Suppressor macrophage treated with lipopolysaccharide for 1 hour (primary cell): ENCODE results near the gene SMAP1.

Experiments
- DNase-seq, 3 donors: peaks; one replicate each; pipeline ENCODE4 v3.0.0-alpha.2; 2020 to 2022

The SMAP1 gene

DNA sequence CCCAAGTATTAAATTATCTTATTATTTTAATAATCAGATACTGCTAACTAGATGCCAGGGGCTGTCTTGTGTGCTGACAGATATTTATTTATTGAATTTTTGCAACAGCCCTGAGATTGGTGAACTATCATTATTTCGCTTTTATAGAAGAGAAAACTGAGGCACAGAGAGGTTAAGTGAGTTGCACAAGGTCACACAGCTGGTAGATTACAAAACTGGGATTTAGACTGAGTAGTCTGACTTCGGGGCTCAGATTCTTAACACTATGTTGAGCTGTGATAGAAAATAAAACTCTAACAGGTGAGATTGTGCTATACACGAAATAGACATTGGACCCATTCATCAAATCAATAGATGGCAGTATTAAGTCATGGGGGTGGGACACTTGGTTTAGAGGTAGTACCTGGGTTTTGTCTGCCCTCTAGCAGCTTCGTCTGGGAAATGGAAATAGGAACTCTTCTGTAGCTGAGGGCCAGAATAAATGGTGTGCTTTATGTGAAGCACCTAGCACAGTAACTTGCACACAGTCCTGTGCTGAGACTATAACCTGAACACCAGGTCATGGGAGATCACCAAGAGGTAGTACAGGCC lies 175.7 kb downstream of the SMAP1 start:
- no peak for DNase-seq

DNA sequence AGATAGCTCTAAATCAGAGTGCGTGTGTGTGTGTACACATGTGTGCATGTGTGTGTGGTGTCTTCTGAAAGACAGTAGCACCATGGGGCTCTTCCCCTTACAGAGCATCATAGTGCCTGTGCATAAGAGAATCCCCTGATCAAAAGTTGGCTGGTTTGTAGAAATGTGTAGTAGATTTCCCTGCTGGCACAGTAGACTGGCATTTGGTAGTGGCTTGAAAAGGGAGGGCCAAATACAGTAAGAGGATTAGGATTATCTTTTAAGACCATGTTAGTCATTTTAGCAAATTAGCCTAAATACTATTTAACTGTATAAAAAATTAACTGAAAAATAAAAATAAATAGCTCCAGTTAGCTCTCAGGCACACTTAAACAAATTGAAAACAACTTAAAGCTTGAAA lies 176.6 kb downstream of the SMAP1 start:
- no peak for DNase-seq

DNA sequence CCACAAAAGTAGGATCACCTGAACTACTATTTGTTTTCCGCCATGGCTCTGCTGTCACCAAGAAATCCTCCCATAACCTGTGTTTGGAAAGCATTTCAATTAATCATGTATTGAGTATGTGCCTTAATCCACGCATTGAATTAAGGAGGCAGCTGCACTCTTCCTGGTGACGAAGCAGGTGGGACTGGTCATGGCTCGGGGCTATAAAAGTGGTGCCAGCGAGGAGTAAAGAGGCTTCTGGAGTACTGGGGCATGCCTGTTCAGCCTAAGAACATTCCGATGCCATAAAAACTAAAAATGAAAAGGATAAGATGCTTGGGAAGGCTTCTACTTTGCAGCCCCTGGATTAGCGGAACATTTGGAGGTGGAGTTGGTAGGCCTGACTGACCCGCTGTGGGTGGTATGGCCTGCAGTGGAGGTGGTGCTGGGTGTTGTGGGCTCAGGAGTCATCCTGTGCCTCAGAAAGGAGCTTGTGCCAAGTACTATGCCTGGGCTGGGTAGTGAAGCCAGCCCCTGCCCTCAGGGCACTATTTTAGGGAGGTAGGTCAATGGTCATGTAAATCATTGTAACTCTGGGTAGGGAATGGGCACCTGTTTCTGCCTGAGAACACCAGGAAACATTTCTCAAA lies 178.6 kb downstream of the SMAP1 start:
- no peak for DNase-seq

DNA sequence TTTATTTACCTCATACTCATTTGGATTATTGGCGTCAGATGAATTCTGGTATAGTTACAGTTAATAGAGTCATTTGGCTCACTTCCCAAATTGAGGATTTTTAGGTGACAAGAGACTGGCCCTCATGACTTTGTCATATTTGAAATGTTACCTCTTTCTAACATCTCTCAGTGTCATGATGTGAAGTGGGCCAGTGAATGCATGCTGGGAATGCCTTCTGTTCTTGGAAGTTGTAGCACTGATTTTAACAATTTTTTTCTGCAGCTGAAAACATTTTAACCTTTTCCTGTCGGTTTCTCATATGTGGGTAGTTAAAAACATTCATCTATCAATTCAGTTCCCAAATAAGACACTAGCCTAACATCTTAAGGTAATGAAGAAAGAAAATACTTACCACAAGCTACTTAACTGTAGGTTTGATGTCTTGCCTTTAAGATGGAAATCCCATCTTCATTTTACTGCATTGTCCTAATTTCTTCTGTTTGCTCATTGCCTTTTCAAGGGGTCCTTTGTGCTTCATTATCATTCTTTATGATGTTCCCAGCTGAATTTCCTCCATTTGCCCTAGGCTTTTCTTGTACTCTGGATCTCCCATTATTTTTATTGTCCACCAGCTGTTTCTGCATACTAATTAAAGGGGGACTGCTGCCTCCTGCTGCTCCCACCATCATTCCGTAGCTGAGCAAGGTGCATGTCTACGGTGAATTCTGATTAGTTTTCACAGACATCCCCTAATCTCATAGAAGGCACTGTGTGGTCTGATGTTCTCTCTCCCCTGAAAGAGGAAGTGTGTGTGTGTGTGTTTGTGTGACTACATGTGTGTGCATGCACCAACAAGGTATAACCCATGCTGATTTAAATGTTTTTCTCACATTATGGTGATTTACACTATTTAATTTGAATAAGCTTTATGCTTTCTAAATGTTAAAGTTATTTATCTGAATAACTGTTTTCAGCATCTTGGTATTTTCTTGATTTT lies 179.7 kb downstream of the SMAP1 start:
- DNase-seq: no peak

DNA sequence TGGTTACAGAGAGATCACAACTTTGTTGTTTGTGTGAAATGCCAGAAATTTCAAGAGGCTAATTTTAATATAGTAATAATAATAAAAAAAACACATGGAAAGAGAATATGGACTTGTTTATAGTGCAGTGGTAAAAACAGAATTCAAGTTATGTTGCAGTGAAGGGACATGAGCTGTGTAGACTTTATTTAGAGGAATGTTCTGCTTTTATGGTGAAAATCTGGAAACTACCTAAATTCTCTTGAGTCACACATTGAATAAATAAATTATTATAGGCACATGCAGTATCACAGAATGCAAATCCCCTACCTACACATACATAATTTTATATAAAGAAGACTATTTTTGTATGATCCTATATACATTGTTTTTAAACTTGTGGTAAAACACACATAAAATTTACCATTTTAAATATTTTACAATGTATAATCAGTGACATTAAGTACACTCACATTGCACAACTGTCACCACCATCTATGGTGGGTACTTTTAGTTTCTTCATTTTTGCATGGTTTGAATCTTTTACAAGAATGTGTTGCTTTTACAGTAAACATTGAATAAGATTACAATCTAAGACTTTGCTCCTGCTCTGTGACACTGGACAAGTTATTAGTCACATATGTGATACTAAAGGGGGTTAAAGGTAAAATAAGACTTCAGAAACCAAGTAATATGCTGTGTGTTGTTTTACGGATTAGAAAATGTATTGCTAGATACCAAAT lies 181.8 kb downstream of the SMAP1 start:
- peak; percentile 26 to 75 (median 74) for DNase-seq

DNA sequence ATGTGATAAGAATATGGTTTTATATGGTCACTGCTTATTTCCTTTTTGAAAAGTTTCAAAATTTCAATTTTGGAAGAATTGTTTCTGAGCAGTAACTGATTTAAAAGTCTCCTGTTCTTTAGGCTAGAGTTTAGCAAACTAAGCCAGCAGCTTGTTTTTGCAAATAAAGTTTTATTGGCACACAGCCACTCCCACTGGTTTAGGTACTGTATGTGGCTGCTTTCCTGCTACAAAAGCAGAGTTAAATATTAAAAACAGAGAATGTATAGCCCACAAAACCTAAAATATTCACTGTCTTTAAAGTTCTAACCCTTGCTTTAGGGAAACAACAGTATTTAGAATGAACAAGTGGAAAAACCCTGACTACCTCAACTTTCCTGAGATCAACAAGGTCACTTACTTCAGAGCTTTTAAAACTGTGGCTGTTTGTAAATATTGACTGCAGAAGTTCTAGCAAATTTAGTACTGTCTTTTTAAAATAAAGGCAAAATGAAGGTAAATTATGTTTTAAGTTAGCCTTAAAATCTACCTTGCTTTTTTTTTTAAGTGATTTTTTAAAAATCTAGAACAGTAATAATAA lies 185.1 kb downstream of the SMAP1 start:
- DNase-seq: no peak

DNA sequence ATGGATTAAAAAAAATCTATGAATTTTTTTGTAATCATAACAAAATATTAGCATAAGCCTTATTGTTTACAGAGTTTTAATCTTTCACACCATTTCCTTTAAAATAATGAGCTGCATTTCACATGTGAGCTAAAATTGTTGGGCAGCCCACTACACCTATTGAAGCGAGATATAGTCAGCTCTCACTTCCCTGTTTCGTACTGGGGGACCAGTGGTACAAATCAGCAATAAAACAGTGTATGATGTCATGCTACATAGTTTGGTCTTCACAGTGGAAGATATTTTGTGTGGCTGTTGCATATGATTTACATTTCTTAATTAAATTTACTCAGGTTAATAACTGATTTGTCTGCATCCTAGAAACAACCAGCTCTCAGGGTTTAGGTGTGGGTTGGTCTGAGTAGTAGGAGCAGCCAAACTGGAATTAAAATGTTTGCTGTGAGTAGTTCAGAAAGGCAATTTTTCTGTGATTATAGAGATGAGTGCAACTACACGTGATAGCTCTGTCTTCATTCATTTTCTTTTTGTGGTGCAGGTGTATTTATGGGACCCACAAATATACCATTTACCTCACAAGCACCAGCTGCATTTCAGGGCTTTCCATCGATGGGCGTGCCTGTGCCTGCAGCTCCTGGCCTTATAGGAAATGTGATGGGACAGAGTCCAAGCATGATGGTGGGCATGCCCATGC lies 189.8 kb downstream of the SMAP1 start:
- no peak for DNase-seq

DNA sequence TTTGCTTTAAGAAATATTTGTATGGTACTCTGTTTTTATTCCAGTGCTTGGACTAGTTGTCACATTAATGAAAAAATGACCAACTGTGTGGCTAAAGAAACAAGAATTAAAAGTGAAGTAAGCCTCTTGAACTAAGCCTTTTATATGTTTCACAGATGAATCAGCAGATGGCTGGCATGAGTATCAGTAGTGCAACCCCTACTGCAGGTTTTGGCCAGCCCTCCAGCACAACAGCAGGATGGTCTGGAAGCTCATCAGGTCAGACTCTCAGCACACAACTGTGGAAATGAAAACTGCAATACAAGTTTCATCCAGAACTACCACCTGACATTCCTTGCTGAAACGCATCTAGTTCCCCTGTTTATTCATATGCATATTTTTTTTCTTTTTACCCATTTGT lies 192.4 kb downstream of the SMAP1 start:
- no peak for DNase-seq

DNA sequence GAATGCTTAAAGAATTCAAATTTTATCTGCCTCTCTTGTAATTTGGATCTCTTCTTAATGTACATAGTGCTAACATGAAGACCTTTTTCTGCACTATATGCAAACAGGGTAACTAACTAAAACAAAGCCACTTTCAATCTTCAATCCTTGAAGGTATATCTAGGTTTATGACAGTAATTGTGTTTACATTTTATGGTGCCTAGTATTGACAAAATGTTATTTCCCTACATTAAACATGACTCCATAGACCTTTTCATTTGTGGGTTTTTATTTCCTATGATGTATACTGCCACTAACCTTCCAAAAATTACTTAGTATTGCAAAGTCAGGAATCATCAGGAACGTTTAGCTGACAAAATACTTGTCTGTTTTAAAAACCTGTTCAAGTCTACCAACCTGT lies 193.2 kb downstream of the SMAP1 start:
- no peak for DNase-seq

DNA sequence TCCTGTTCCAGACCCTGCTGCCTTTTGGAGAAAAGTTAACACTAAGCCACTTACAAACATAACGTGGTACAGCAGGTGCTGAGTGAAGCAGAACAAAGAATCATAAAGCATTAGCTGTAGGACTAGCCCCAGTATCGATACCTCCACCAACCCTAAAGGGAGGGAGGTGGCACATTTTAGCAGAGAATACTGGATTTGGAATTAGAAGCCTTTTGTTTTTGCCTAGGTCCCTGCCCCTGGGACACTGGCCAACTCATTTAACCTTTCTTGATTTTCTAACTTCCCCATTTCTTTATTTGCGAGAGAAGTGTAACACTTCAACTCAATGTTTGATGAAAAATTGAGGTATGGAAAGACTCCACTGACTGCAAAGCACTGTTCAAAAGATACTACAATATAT lies 195.7 kb downstream of the SMAP1 start:
- DNase-seq: no peak

DNA sequence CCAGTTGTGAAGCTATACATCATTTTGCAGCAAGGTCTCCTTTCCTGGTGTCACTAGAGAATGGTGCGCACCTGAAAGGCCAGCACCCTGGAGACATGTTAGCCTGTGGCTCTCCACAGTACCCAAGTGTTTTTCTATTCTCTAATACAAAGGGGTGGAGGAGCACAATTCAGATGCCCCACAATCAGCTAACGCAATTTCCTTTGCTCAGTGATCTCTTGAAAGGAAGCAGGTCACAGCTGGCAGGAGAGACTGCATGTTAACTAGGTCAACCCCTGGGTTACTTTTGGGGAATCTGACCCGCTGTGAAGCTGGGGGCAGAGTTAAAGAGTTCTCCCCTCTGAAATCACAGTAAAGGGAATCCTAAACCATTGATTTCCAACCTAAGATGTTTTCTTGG lies 196.7 kb downstream of the SMAP1 start:
- no peak for DNase-seq

DNA sequence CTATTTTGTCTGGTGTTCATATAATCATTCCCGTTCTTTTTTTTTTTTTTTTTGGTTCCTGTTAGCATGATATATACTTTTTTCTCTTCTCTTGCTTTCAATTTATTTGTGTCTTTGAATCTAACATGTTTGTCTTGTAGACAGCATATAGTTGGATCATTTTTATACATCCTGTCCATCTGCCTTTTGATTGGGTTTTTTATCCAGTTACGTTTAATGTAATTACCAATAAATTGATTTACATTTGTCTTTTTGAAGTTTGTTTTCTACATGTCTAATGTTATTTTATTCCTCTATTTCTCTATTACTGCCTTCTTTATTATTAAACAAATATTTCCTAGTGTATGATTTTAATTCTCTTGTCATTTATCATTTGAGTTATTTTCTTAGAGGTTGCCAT lies 204.8 kb downstream of the SMAP1 start:
- no peak for DNase-seq

DNA sequence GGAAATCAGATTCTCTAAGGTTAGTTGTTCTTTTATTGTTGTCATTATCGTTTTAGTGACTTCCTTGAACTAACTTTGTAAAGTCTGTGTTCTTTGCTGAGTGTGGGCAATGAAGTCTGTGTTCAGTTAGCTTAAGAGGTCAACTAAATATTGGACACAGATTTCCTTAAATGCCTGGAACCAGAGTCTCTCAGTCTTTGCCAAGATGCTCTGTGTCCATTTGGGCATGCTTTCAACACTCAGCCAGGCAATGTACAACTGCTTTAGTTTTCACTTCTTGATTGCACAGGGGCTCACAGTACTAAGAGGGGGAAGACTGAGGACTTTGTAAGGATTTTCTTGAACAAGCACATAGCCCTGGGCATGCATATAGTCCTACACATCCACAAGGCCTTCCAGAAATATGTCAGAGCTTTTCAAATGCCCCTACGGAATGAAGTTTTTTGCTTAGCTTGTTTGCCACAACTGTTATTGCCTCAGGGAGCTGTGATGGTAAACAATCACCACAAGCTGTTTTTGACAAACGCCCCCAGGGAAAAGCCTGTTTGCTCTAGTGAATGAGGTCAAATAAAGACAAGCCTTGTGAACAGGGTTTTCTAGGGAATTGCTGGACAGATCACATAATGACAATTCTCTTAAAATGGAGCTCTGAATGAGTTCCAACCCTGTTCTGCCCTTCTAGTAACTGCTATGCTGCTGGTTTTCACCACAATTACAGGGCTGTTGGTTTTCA lies 206.7 kb downstream of the SMAP1 start:
- DNase-seq: no peak

DNA sequence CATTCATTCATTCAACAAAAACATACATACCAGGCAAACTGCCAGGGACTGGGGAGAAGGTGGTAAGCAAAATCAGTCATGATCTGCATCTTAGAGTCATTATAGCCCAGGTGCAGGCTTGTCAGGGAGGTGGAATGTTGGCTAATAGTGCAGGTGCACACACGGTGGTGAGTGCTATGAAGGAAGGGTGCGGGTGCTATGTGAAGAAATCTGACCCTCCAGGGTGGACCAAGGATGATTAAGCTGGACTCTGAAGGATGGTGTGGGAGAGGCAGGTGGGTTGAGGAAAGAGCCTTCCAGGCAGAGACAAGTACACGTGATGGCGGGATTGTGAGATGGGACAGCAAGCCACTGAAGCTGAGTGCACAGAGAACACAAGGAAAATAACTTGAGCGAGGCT lies 211.8 kb downstream of the SMAP1 start:
- no peak for DNase-seq

DNA sequence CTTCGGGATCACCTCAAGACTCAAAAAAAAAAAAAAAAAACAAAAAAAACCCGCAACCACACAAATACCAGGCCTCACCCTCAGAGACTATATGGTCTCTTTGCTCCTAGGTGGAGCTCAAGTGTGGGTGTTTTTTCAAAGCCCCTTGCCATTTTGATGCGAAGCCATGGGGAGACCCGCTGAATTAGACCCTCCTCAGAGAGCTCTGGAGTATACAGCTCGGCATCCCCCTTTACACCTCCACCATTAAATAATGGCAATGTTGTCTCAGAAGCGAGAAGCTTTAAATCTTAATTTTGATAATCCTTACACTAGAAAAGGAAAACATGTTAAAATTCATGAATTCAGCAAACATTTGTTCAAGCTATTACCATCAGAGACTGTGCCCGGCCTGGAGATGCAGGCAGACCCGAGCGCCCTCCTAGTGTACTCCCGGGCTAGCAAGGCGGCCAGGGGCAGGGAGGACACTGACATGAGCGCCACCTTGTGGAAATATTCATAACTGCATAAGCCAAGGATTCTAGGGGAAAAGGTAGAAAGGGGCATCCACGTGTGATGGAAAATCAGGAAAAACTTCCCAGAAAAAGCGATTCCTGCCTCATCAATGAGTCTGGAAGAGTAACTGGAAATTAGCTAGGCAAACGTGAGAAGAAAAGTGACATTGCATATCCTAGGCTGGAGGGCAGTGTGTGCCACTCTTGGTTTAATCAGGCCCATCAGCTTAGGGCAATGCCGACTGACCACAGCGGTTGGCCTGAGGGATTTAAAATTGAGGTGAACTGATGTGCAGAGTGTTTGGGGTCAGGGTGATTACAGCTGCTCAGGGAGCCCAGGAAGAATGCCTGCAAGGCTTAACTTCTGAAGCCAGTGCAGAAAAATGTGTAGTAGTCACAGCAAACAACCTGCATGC lies 216.6 kb downstream of the SMAP1 start:
- DNase-seq: peak; percentile 70 to 77 (median 76)

DNA sequence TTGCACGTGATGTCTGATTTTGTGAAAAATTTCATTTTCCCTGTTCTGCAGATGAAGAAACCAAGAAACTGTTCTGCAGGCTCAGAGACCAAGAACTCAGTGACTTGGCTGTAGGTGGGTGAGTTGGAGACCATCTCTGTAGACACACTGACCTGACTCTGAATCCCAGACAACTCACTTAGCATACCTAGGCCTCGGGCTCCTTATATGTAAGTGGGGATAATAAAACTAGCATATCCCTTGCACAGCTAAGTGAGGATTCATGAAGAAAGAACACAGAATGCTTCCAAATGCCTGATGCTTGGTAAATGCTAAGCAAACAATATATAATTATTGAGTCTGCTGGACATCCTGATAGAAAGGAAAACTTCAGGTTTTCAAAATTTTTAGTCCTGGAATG lies 218.4 kb downstream of the SMAP1 start:
- DNase-seq: no peak

DNA sequence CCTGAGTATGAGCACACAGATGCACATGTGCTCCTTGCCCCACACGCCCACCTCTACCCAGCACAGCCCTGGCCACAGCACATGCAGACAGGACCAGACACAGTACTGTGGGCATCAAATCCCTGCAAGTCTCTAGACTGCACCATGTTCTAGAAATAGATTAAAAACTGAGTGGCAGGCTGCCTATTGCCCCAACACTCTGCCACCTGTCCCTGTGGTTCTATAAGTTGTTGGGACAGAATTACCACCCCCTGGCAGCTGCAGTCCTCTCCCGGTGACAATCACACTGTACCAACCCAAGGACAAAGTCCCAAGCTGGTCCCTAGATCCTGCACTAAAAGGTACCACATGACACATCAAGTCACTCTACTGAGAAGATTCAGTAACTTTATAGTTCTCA lies 219.0 kb downstream of the SMAP1 start:
- DNase-seq: no peak

DNA sequence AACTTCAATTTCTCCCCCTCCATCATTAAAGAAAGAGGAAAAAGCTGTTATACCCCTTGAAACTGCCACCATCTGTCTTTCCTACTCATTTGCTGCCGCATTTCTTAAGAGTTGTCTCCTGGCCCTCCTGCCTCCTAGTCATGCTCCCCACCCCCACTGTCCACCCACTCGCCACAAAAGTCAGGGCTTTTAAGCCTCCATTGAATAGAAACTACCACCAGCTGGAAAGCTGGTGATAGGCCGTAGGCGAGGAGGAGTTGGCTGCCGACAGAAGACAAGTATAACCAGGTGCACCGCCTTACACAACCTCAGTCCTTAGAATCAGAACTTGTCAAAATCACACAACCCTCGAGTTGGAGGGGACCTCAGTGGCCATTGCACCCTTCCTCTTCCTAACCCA lies 221.6 kb downstream of the SMAP1 start:
- no peak for DNase-seq

DNA sequence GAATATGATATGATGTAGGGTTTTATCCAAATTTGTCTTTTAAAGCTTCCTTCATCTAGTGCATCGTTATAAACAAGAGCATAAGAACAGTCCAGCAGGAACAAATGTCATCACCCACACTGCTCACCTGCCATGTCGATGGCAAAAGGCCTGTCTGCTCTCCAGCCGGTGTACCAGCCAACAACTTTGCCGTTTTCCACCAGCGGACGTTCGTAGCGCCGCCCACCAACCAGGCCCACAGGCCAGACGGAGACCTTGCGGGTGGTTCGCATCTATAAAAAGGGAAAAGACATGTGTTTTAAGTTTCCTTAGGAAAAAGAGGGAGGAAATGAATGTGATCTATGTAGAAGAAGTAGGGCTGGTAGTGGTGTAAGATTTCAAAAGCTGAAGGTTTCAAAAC lies 226.3 kb downstream of the SMAP1 start:
- no peak for DNase-seq

DNA sequence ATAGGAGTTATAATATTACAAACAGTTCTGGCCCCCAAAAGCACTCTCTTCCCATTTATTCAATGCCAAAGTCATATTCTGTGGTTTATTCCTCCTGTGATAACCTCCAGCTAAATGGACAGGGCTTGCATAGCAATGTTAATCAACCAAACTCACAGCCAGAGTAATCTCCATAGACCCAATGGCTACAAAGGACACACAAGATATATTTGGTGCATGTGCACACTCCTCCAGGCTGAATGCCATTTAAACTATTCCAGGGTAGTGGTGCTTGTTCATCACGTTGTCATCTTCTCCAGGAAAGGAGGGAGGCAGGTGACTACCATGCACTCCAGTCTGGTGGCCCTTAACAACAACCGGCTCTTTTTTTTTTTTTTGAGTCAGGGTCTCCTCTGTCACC lies 232.4 kb downstream of the SMAP1 start:
- DNase-seq: no peak
